SKM-1 treated with dmso at 0.1 percent for 144 hours (cell line): ENCODE data around the gene MC5R.
"Not testable (repeated sequence)": the region's sequence is repeated elsewhere in the genome, so short reads cannot be mapped to it uniquely, and the experiment has no call there.

ENCODE experiments used
- DNase-seq: peaks from one replicate; lab custom pipeline; 2025; ENCODE audit not compliant: unreplicated experiment; lab: John Stamatoyannopoulos, UW

The MC5R gene

DNA sequence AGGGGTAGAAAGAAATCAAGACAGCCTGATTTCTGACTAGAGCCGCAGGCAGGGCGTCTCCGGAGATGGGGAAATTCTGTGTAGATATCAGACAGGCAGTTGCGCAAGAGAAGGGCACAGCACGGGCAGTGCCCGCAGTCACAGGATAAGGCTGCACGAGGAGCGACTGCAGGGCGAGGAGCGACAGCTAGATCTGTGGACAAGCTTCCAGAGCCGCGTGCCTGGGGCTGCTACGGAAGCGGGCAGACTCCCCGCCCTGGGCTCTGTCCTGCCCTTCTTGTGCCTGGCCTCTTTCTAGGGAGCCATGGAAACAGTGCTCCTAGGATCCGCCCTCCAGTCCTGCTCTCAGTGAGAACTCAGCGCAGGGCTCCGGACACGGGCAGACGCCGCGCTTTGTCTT, 12.6 kb downstream of the MC5R start:
- no peak for DNase-seq

DNA sequence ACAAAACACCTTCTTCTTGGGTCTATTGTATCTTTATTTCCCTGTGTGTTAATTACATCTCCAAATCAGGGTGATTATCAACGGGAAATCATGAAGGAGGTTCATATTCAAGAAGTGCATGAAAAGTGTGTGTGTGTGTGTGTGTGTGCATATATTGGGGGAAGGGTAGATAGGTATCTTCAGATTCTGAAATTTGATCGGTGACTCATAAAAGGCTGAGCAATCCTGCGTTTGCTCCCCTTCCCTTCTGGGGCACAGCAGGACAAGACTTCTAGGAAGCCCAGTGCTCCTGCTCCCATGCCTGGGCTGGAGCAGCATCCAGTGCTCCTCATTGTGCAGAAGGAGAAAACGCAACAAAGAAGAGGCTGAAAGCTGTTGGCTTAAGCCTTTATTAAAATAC, 25.8 kb downstream of the MC5R start:
- no peak for DNase-seq

DNA sequence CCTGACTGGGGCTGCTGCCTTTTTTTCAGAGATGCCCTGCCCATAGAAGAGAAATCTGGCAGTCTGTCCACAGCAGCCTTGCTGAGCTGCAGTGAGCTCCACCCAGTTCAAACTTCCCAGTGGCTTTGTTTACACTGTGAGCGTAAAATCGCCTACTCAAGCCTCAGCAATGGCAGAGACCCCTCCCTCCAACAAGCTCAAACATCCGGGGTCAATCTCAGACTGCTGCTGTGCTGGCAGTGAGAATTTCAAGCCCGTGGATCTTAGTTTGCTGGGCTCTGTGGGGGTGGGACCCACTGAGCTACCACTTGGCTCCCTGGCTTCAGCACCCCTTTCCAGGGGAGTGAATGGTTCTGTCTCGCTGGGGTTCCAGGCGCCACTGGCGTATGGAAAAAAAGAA, 38.9 kb downstream of the MC5R start:
- not testable (repeated sequence) for DNase-seq

DNA sequence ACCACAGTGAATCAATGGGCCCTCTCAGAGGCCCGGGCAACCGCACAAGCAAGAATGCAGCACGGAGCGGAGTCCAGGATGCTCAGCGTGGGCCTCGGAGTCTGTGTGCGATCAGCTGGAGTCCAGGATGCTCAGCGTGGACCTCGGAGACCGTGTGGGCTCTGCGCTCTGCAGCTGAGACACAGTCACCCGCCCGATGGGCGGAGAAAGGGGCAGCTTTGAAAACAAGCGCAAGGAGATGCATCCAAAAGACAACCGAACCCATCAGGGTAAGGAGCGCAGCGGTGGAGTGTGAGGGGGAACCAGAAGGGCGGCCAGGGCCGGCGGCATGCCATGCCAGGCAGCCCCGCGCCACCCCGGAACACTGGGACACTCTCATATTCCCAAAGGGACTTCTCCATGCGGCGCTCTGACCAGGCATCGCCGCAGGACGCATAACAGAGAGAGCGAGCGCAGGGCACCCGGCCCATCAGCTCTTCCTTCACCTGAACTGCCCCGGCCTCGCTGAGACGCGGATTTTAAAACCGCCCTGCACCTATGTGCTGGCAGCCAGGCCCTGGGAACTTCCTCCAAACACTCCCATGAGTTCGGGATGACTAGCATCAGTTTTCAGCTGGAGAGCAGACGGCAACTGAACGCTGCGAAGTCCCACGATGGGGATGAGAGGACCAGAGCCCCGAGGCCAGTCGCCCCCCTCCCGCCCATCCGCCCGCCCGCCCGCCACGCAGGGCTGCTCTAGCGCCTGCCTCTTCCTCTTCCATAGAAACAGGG, 44.7 kb downstream of the MC5R start:
- DNase-seq = no peak

DNA sequence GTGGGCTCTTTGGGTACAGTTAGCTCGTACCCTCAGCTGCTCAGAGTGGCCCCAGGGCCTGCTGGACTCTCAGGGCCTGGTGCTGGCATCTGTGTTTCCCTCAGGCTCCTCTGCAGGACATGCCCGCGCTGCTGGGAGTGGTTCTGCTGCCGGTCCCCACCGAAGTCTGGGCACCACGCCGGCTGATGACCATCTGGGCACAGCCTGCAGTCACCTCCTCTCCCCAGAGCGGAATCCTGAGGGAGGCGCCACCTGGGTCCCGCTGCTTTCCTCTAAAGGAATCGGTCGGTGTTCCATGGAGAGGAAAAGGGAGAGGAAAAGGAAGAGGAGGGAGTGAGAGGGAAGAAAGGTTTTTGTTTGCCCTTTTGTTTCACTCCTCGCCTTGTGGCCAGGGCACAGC, 47.8 kb downstream of the MC5R start:
- no peak for DNase-seq

DNA sequence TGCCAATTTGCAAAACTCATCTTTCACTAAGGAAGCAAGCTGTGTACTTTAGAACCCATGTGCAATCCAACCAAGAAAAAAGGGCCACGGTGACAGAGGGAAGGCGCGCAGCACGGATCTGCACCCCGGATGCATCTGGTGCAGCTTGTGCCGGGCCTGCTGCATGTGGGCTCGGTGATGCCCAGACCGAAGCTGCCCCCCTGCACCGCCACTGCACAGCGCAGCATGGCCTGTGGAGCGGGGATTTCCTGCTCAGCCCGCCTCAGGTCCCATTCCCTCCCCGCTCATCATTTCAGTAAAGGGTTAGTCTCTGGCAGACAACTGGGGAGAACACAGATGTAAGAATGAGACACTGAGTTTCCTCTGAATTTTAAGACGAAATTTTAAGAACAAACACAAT, 48.4 kb downstream of the MC5R start:
- no peak for DNase-seq

DNA sequence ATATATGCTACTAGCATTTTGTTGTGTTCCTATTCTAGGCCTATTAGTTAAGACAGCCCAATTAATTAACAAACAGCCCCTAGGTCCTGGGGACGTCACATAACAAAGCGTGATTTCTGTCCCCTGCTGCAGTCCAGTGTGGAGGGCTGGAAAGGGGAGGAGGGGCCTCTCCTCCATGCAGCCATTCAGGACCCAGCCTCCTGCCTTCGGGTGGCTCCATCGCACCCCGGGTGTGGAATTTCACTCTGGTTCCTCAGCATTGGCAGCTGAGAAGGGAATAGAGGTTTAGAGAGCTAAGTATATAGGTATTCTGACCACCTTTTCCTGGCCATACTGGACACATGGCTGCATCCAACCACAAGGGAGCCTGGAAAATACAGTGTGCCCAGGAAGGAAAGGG, 49.0 kb downstream of the MC5R start:
- DNase-seq = no peak

DNA sequence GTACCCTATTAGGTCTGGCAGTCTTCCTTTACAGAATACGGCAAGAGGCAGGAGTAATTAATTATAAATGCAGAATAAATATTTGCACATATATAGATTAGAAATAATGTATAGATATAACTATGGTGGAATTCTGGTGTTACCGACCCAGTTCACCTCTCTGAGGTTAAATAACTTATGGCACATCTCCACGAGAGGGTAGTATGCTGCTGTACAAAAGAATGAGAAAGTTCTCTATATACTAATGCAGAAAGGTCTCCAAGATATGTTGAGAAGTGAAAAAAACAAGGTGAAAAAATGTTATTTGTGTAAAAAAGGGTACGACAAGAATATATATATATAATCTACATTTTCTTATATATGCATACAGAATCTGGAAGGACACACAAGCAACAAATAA, 50.6 kb downstream of the MC5R start:
- no peak for DNase-seq
